Esophagus squamous epithelium (tissue), 4 donors: ENCODE results near the gene B4GALT5.

ENCODE experiments used
- CTCF ChIP-seq, 6 experiments: fragments of 450-650 bp in 4 of 6; fragments of 200-600 bp in 2 of 6; sonication (generic) in 2 of 6; IDR thresholded peaks; one replicate each; pipeline ENCODE4 v1.5.1; 2016 to 2019; ENCODE audit warnings: antibody characterized with exemption in 6 of 6, mild to moderate bottlenecking in 4 of 6, moderate library complexity in 4 of 6
- POLR2A ChIP-seq, 4 donors: fragments of 450-650 bp; IDR thresholded peaks; one replicate each; pipeline ENCODE4 v1.6.1; 2017; ENCODE audit warnings: antibody characterized with exemption in 4 of 4, mild to moderate bottlenecking in 4 of 4, moderate library complexity in 3 of 4

GRCh38 chr20:49741977-49742376 is 28.3 kb upstream of the B4GALT5 start:
- TF ChIP-seq CTCF (IDR thresholded peaks at IDR 0.05) (no peak), POLR2A (IDR thresholded peaks at IDR 0.05) (no peak)
